IMR-90 (cell line): ENCODE results near the gene CORO1C. TPM values are rescaled to one million over a fixed set of nuclear protein-coding genes. Genes with fewer than 3 reads are reported as not detected.
A peak's percentile ranks its signal among the peaks of the same experiment; 100 is the strongest.

Source experiments
- ATAC-seq: fragments of 200-7000 bp; cut with Tn5 transposase; 2 replicates; pipeline ENCODE4 v1.9.1; 2020; ENCODE audit warnings: low read depth, mild to moderate bottlenecking, moderate library complexity
- BruUV-seq: library from RNA; stranded (reverse); fragments of 400-500 nt; replicated peaks from 2 replicates; lab custom pipeline; 2021; lab: Mats Ljungman, UMichigan
- CTCF ChIA-PET: fragments of 300-600 bp; formaldehyde crosslinking; extraction: SDS; loops from one replicate; lab custom pipeline; 2021; ENCODE audit warnings: antibody characterized with exemption; lab: Yijun Ruan, JAX
- POLR2A ChIA-PET: fragments of 300-600 bp; sonication (Branson Sonifier 250); formaldehyde crosslinking; loops from one replicate; lab custom pipeline; 2022; ENCODE audit warnings: antibody characterized with exemption; ENCODE audit not compliant: unreplicated experiment; lab: Charles Lee
- DNase-seq: peaks from one replicate; pipeline ENCODE4 v3.0.0; 2013
- H2AFZ ChIP-seq: replicated peaks from 2 replicates; pipeline ENCODE3; 2013; ENCODE audit warnings: low read length, mild to moderate bottlenecking; ENCODE audit not compliant: poor library complexity
- H2AK5ac ChIP-seq: 2 replicates; pipeline ENCODE4 v1.6.1; 2013; ENCODE audit warnings: low read depth, low read length, inconsistent platforms
- H2AK9ac ChIP-seq: replicated peaks from 2 replicates; pipeline ENCODE3; 2013; ENCODE audit warnings: mild to moderate bottlenecking, low read depth, low read length, moderate library complexity; ENCODE audit not compliant: poor library complexity
- H2BK120ac ChIP-seq: 2 replicates; pipeline ENCODE4 v1.6.1; 2013; ENCODE audit warnings: low read depth, low read length, inconsistent platforms
- H2BK15ac ChIP-seq: 3 replicates; pipeline ENCODE4 v1.6.1; 2013; ENCODE audit warnings: low read depth, low read length, inconsistent platforms
- H2BK20ac ChIP-seq: 2 replicates; pipeline ENCODE4 v1.6.1; 2013; ENCODE audit warnings: low read depth, mild to moderate bottlenecking, inconsistent platforms, low read length, moderate library complexity
- H2BK5ac ChIP-seq: 2 replicates; pipeline ENCODE4 v1.6.1; 2013; ENCODE audit warnings: mild to moderate bottlenecking, low read depth, low read length, inconsistent platforms; ENCODE audit not compliant: poor library complexity, severe bottlenecking
- H3K14ac ChIP-seq: replicated peaks from 2 replicates; pipeline ENCODE4 v1.6.1; 2013; ENCODE audit warnings: low read depth, low read length, inconsistent platforms
- H3K18ac ChIP-seq: 2 replicates; pipeline ENCODE4 v1.6.1; 2013; ENCODE audit warnings: low read depth, low read length, control low read depth
- H3K23ac ChIP-seq: 2 replicates; pipeline ENCODE4 v1.6.1; 2013; ENCODE audit warnings: low read depth, low read length, inconsistent platforms
- H3K27ac ChIP-seq: 2 replicates; pipeline ENCODE4 v1.5.1; 2013; ENCODE audit warnings: mild to moderate bottlenecking, control low read depth, low read length; ENCODE audit not compliant: insufficient read depth
- H3K27me3 ChIP-seq: 2 replicates; pipeline ENCODE4 v1.6.1; 2013; ENCODE audit warnings: low read length; ENCODE audit not compliant: control insufficient read depth, insufficient read depth
- H3K36me3 ChIP-seq: 2 replicates; pipeline ENCODE4 v1.6.1; 2013; ENCODE audit warnings: low read length, mixed read lengths; ENCODE audit not compliant: control insufficient read depth, insufficient read depth
- H3K4ac ChIP-seq: 2 replicates; pipeline ENCODE4 v1.6.1; 2013; ENCODE audit warnings: low read depth, low read length, inconsistent platforms
- H3K4me1 ChIP-seq: 2 replicates; pipeline ENCODE4 v1.6.1; 2013; ENCODE audit warnings: low read length, mixed read lengths; ENCODE audit not compliant: control insufficient read depth, insufficient read depth
- H3K4me2 ChIP-seq: 2 replicates; pipeline ENCODE4 v1.6.1; 2013; ENCODE audit warnings: low read depth, mild to moderate bottlenecking, control low read depth, low read length, moderate library complexity
- H3K4me3 ChIP-seq: 2 replicates; pipeline ENCODE4 v1.5.1; 2013; ENCODE audit warnings: low read depth, mild to moderate bottlenecking, control low read depth, low read length, moderate library complexity; ENCODE audit not compliant: insufficient read depth
- H3K56ac ChIP-seq: 2 replicates; pipeline ENCODE4 v1.6.1; 2013; ENCODE audit warnings: low read length, inconsistent platforms; ENCODE audit not compliant: insufficient read depth; ENCODE audit errors: extremely low read depth
- H3K79me1 ChIP-seq, 2 experiments: 2 replicates each; pipeline ENCODE4 v1.6.1; 2013; ENCODE audit warnings: low read length in 2 of 2, inconsistent platforms in 1 of 2, low read depth in 1 of 2
- H3K9ac ChIP-seq: 2 replicates; pipeline ENCODE4 v1.6.1; 2013; ENCODE audit warnings: low read depth, low read length, control low read depth
- H3K9me1 ChIP-seq: 2 replicates; pipeline ENCODE4 v1.6.1; 2013; ENCODE audit warnings: low read length, inconsistent platforms; ENCODE audit not compliant: insufficient read depth
- H3K9me3 ChIP-seq: 2 replicates; pipeline ENCODE4 v1.6.1; 2013; ENCODE audit warnings: low read length; ENCODE audit not compliant: control insufficient read depth, insufficient read depth
- H4K20me1 ChIP-seq: 2 replicates; pipeline ENCODE4 v1.6.1; 2013; ENCODE audit warnings: low read length, inconsistent platforms; ENCODE audit not compliant: insufficient read depth
- H4K5ac ChIP-seq: 2 replicates; pipeline ENCODE4 v1.6.1; 2013; ENCODE audit warnings: mild to moderate bottlenecking, low read depth, low read length, control low read depth
- H4K8ac ChIP-seq, 2 experiments: 2 replicates each; pipeline ENCODE4 v1.6.1; 2013; ENCODE audit warnings: low read depth in 2 of 2, low read length in 2 of 2, control low read depth in 1 of 2, inconsistent platforms in 1 of 2
- H4K91ac ChIP-seq: 2 replicates; pipeline ENCODE4 v1.6.1; 2013; ENCODE audit warnings: low read depth, low read length, inconsistent platforms; ENCODE audit not compliant: insufficient read depth
- CEBPB ChIP-seq: IDR thresholded peaks from 2 replicates; pipeline ENCODE4 v1.6.1; 2012; ENCODE audit warnings: low read depth, low read length, improper control_type of control experiment
- CTCF ChIP-seq: conservative IDR thresholded peaks from 2 replicates; pipeline ENCODE4 v1.5.1; 2012; ENCODE audit warnings: mild to moderate bottlenecking, low read depth, low read length, improper control_type of control experiment
- MAZ ChIP-seq: IDR thresholded peaks from 2 replicates; pipeline ENCODE4 v1.6.1; 2012; ENCODE audit warnings: low read depth, mild to moderate bottlenecking, low read length, improper control_type of control experiment, moderate library complexity, borderline replicate concordance
- POLR2A ChIP-seq: IDR thresholded peaks from 2 replicates; pipeline ENCODE4 v1.6.1; 2012; ENCODE audit warnings: mild to moderate bottlenecking, low read depth, low read length
- WGBS, 2 experiments: methylation state at CpG; one replicate each; pipeline versions ENCODE4 v1.1.5 to v1.1.7; 2013; ENCODE audit warnings: missing lambda C conversion rate in 2 of 2; ENCODE audit not compliant: insufficient read length in 1 of 2; ENCODE audit errors: extremely low coverage in 2 of 2; 5-methylcytosine and 5-hydroxymethylcytosine counted together
- dilution Hi-C: fragments of 300-500 bp; cut with HindIII; formaldehyde crosslinking; loops from one replicate; pipeline ENCODE4 v1.14.3; 2018; ENCODE audit warnings: low sequenced_read_pairs; ENCODE audit not compliant: unreplicated experiment
- in situ Hi-C: fragments of 300-500 bp; cut with MboI; formaldehyde crosslinking; loops from 3 replicates; pipeline ENCODE4 v1.14.3; 2019; ENCODE audit warnings: low sequenced_read_pairs, inconsistent platforms, mixed read lengths
- intact Hi-C: fragments of 100-400 bp; cut with micrococcal nuclease; formaldehyde crosslinking; loops from 2 replicates; pipeline ENCODE4 v1.10.0; 2022
- polyA plus RNA-seq, 3 experiments: library from polyadenylated mRNA; depleted of rRNA; stranded (reverse); fragments of >200 nt; gene quantifications; 2 replicates each; pipeline ENCODE4 v1.2.3, GENCODE V29; 2012; ENCODE audit warnings: low replicate concordance in 1 of 3
- total RNA-seq: library from RNA; depleted of rRNA; stranded (reverse); fragments of >200 nt; gene quantifications from 2 replicates; pipeline ENCODE4 v1.2.3, GENCODE V29; 2012

The CORO1C gene
- total and polyA plus RNA-seq, 2 of the 4 experiments (the other 2 are of a cell fraction) = 675 to 1,100 TPM

GRCh38 chr12:108620236-108620879 lies 111.0 kb downstream of the CORO1C start:
- Histone ChIP-seq H3K4ac (peak overlapping the region; percentile 35; the same call in 1 of the 2 replicates), H2BK20ac (no peak overlapping the region), H3K4me1 (peaks cover 3% of the 10 kb centered on the region; the same call in 1 of the 2 replicates), H3K14ac (no peak overlapping the region), H3K79me1 (no peaks in the 10 kb centered on the region), H3K23ac (no peak overlapping the region), H4K5ac (peak overlapping the region; percentile 64; the same call in 1 of the 2 replicates), H3K27ac (peak overlapping the region; percentile 62; the same call in 1 of the 2 replicates), H3K9me1 (peaks cover 9% of the 10 kb centered on the region), H3K4me2 (no peak overlapping the region), H3K27me3 (no peaks in the 10 kb centered on the region), H4K91ac (no peak overlapping the region; the same call in 1 of the 2 replicates), H3K36me3 (no peaks in the 10 kb centered on the region), H2BK120ac (peak overlapping the region; percentile 32; the same call in 1 of the 2 replicates), H2AK5ac (peak overlapping the region; percentile 63; the same call in 1 of the 2 replicates), H2BK5ac (no peak overlapping the region), H3K56ac (no peak overlapping the region), H3K9me3 (peaks cover 3% of the 10 kb centered on the region; the same call in 1 of the 2 replicates), H3K4me3 (no peak overlapping the region), H2BK15ac (no peak overlapping the region; the same call in 2 of the 3 replicates), H4K20me1 (no peaks in the 10 kb centered on the region), H3K18ac (peak overlapping the region; percentile 69), H2AK9ac (no peak overlapping the region), H4K8ac (peak overlapping the region in 1 of 2 experiments; percentile 70; a peak in 1 of 4 replicates), H3K9ac (no peak overlapping the region), H2AFZ (no peak overlapping the region)
- 88% methylated on average over 5 of the region's 10 CpGs; no CpG with 5 or more reads in 1 of the 2 experiments for WGBS, 2 experiments
- DNase-seq (peak; percentile 63), ATAC-seq (peak; percentile 21; the same call in 1 of the 2 replicates)
- in situ Hi-C loops = no loop called here
- TF ChIP-seq MAZ (no peak), CTCF (no peak), CEBPB (peak; percentile 89), POLR2A (no peak)
- dilution Hi-C loops = no loop called here
- BruUV-seq = no TSS peak
- CTCF ChIA-PET = interaction anchor here (1.6 kb wide), 1 partner anchor 184 kb away, joined by 3 read pairs; no protein-coding TSS in a partner anchor
- intact Hi-C loops = no loop called here
- POLR2A ChIA-PET = no interaction called here
